Measurements from ENCODE around the gene AIG1. TPM values are rescaled to one million over a fixed set of nuclear protein-coding genes. Genes with fewer than 3 reads are reported as not detected.

Gene AIG1
- total and polyA plus RNA-seq, 2 of the 4 experiments (the other 2 are of a cell fraction): 21.3 to 27.1 TPM

DNA sequence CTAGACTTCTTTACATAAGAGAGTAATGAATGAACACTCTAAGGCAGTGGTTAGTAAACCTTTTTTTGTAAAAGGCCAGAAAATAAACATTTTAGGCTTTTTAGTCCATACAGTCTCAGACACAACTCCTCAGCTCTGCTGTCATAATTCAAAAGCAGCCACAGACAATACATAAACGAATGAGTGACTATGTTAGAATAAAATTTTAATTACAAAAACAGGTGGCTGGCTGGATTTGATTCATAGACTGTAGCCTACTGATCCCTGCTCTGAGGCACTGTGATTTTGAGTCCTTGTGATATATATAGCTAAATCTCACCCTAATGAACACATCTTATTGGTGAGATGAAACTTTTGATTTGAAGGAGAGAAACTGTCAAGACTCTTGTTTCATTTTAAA, 155.1 kb downstream of the AIG1 start:
- Histone ChIP-seq H3K9me1 (ENCODE audit: insufficient read depth, low read length) (peaks cover 4% of the 10 kb centered on the region; the same call in 1 of the 2 replicates), H3K18ac (ENCODE audit: low read depth, low read length) (no peak overlapping the region), H3K4me2 (ENCODE audit: low read depth, low read length) (no peak overlapping the region), H3K79me1 (ENCODE audit: low read depth in 1 of 2, low read length in 2 of 2) (no peaks in the 10 kb centered on the region), H2AFZ (replicated peaks; ENCODE audit: low read length, poor library complexity) (no peak overlapping the region), H2BK15ac (ENCODE audit: low read depth, low read length) (no peak overlapping the region), H3K27me3 (ENCODE audit: control insufficient read depth, insufficient read depth, low read length) (no peaks in the 10 kb centered on the region), H2AK5ac (ENCODE audit: low read depth, low read length) (no peak overlapping the region), H3K27ac (ENCODE audit: insufficient read depth, low read length) (no peak overlapping the region), H3K4me3 (ENCODE audit: insufficient read depth, low read depth, low read length) (no peak overlapping the region), H3K36me3 (ENCODE audit: control insufficient read depth, insufficient read depth, low read length) (no peaks in the 10 kb centered on the region), H2AK9ac (replicated peaks; ENCODE audit: low read depth, low read length, poor library complexity) (no peak overlapping the region), H4K5ac (ENCODE audit: low read depth, low read length) (no peak overlapping the region), H4K20me1 (ENCODE audit: insufficient read depth, low read length) (no peaks in the 10 kb centered on the region), H3K23ac (ENCODE audit: low read depth, low read length) (no peak overlapping the region), H4K91ac (ENCODE audit: insufficient read depth, low read depth, low read length) (no peak overlapping the region), H3K14ac (replicated peaks; ENCODE audit: low read depth, low read length) (no peak overlapping the region), H3K9me3 (ENCODE audit: control insufficient read depth, insufficient read depth, low read length) (no peaks in the 10 kb centered on the region), H4K8ac (ENCODE audit: low read depth in 2 of 2, low read length in 2 of 2) (no peak overlapping the region), H3K9ac (ENCODE audit: low read depth, low read length) (no peak overlapping the region), H3K4me1 (ENCODE audit: control insufficient read depth, insufficient read depth, low read length) (no peaks in the 10 kb centered on the region), H3K56ac (ENCODE audit: extremely low read depth, insufficient read depth, low read length) (no peak overlapping the region), H3K4ac (ENCODE audit: low read depth, low read length) (no peak overlapping the region), H2BK20ac (ENCODE audit: low read depth, low read length) (no peak overlapping the region), H2BK120ac (ENCODE audit: low read depth, low read length) (no peak overlapping the region), H2BK5ac (ENCODE audit: low read depth, low read length, poor library complexity, severe bottlenecking) (no peak overlapping the region)
- no peak for ATAC-seq (ENCODE audit: low read depth)
- CTCF ChIA-PET: no interaction called here
- intact Hi-C loops (cut with micrococcal nuclease): no loop called here
- dilution Hi-C loops (cut with HindIII; ENCODE audit: low sequenced_read_pairs, unreplicated experiment): no loop called here
- no peak for DNase-seq
- in situ Hi-C loops (cut with MboI; ENCODE audit: low sequenced_read_pairs): no loop called here
- POLR2A ChIA-PET (ENCODE audit: unreplicated experiment): no interaction called here
- WGBS, 2 experiments (ENCODE audit: extremely low coverage in 2 of 2, insufficient read length in 1 of 2): no CpG with 5 or more reads among the region's 1 CpG
- TF ChIP-seq MAFK (IDR thresholded peaks at IDR 0.05; ENCODE audit: low read depth, low read length): no peak
- no peak for TF ChIP-seq BHLHE40 (IDR thresholded peaks at IDR 0.05; ENCODE audit: low read depth, low read length)
- no peak for TF ChIP-seq CHD1 (IDR thresholded peaks at IDR 0.05; ENCODE audit: low read depth, low read length)
- TF ChIP-seq, protein P1, sequence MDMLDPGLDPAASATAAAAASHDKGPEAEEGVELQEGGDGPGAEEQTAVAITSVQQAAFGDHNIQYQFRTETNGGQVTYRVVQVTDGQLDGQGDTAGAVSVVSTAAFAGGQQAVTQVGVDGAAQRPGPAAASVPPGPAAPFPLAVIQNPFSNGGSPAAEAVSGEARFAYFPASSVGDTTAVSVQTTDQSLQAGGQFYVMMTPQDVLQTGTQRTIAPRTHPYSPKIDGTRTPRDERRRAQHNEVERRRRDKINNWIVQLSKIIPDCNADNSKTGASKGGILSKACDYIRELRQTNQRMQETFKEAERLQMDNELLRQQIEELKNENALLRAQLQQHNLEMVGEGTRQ (IDR thresholded peaks at IDR 0.05; ENCODE audit: low read depth, low read length): no peak
- TF ChIP-seq NFE2L2 (IDR thresholded peaks at IDR 0.05; ENCODE audit: low read depth, low read length): no peak
- TF ChIP-seq, protein P2, sequence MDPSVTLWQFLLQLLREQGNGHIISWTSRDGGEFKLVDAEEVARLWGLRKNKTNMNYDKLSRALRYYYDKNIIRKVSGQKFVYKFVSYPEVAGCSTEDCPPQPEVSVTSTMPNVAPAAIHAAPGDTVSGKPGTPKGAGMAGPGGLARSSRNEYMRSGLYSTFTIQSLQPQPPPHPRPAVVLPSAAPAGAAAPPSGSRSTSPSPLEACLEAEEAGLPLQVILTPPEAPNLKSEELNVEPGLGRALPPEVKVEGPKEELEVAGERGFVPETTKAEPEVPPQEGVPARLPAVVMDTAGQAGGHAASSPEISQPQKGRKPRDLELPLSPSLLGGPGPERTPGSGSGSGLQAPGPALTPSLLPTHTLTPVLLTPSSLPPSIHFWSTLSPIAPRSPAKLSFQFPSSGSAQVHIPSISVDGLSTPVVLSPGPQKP (IDR thresholded peaks at IDR 0.05; ENCODE audit: borderline replicate concordance, low read depth, low read length): no peak
- TF ChIP-seq POLR2A (IDR thresholded peaks at IDR 0.05; ENCODE audit: low read depth, low read length): no peak
- TF ChIP-seq SMC3 (IDR thresholded peaks at IDR 0.05; ENCODE audit: low read depth, low read length): no peak
- no TSS peak for BruUV-seq (replicated peaks)
